Measurements from ENCODE around the gene SCFD2.
"Not testable (repeated sequence)": the region's sequence is repeated elsewhere in the genome, so short reads cannot be mapped to it uniquely, and the experiment has no call there.

DNA sequence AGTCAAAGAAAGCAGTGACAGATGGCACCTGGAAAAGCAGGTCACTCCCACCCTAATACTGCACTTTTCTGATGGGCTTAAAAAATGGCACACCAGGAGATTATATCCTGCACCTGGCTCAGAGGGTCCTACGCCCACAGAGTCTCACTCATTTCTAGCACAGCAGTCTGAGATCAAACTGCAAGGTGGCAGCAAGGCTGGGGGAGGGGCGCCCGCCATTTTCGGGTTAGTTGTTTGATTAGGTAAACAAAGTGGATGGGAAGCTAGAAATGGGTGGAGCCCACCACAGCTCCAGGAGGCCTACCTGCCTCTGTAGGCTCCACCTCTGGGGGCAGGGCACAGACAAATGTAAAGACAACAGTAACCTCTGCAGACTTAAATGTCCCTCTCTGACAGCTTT lies 188.1 kb downstream of the SCFD2 start:
- TF ChIP-seq EZH2 (IDR thresholded peaks at IDR 0.05; ENCODE audit: borderline replicate concordance, insufficient read depth, low read length, poor library complexity, severe bottlenecking); POLR2AphosphoS5 (IDR thresholded peaks at IDR 0.05); CTCF (IDR thresholded peaks at IDR 0.05; ENCODE audit: poor library complexity, severe bottlenecking): not testable (repeated sequence)
